Measurements from ENCODE around the gene CBX8. TPM values are rescaled to one million over a fixed set of nuclear protein-coding genes. Genes with fewer than 3 reads are reported as not detected.
A peak's percentile ranks its signal among the peaks of the same experiment; 100 is the strongest.

Gene CBX8
- total RNA-seq, 1 donor from 2014 or later: 8.2 TPM

DNA sequence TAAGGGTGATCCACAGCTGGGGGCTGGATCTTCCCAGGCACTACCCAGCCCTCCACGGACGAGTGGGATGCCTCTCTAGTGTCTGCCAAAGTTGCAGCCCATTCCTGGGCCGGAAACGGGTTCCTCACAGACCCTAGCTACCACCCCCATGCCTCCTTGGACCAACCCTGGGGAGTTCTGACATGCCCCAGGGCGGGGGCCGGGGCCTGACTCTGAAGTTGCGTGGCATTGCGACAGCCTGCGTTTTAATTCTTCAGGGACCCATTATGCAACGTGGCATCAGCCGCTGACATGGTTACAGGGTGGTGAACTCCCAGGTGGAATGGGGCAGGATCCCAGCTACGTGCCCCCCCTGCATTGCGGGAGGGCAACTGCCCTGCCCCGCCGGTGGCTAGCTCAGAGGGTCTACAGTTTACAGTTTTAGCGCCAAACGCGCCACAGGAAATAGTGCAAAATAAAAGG lies 39.7 kb upstream of the CBX8 start:
- intact Hi-C loops (cut with micrococcal nuclease): no loop called here
- DNase-seq (no peak), ATAC-seq (no peak)

DNA sequence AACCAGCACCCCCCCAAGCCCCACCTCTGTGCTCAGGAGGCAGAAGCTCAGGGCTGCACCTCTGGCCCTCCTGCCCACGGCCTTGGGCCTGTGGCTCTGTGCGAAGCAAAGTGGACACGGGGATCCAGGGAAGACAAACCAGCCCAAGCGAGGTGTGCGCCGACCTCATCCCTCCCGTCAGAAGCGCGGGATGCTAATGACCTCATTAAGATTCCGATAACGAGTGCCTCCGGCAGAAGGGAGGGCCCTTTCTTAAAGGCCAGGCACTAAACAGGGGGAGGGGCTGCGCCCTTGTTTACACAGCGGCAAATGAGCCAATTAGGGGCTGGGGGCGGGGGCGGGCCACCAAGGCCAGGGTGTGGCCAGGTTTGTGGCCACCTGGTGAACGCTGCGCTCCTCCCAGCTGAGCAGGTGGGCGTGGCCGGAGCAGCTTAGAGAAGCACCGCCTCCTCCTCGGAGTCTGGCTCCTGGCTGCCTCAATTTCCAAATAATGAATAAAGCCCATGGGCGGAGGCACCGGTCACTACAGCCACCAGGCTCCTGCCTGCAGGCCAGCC lies 39.2 kb upstream of the CBX8 start:
- intact Hi-C loops (cut with micrococcal nuclease): no loop called here
- DNase-seq (no peak), ATAC-seq (no peak)

GRCh38 chr17:79835470-79835899 lies 38.6 kb upstream of the CBX8 start:
- no peak for ATAC-seq
- no peak for DNase-seq
- intact Hi-C loops (cut with micrococcal nuclease): no loop called here

DNA sequence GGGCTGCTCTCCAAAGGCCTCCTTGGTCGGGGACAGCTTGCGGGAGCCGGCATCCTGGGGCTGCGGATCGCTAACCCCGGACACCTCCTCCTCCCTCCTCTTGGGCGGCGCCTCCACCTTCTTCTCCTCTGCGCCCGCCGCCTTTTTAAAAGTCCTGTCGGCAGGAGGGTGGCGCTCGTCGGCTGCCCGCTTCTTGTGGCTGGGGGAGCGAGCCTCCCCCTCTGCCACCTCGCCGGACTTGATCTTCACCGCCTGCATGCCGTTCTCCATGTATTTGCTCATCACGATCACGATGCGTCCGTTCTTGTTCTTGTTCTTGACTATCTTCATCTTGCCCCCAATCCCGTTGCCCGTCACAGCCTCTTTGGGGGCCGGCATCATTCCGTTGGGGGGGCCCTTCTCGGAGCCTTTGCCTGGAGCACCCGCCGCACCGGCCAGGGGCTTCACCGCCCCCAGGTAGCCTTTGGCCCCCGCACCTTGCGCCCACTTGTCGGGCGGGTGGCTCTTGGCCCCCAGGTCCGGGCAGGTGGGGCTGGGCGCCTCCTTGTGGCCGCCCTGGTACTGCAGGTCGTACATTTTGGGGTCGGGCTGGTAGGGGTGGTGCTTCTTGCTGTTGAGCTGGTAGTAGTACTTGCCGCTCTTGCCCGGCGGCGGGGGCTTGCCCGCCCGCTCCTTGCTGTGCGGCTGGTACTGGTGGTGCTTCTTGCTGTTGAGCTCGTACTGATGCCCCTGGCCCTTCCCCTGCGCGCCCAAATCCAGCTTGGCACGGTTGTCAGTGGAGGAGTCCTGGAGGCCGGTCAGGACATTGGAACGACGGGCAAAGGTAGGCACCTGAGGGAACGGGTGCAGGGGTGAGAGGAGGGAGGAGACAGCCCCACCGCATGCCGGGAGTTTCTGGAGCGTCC lies 37.9 kb upstream of the CBX8 start:
- intact Hi-C loops (cut with micrococcal nuclease): no loop called here
- no peak for DNase-seq
- ATAC-seq: no peak

DNA sequence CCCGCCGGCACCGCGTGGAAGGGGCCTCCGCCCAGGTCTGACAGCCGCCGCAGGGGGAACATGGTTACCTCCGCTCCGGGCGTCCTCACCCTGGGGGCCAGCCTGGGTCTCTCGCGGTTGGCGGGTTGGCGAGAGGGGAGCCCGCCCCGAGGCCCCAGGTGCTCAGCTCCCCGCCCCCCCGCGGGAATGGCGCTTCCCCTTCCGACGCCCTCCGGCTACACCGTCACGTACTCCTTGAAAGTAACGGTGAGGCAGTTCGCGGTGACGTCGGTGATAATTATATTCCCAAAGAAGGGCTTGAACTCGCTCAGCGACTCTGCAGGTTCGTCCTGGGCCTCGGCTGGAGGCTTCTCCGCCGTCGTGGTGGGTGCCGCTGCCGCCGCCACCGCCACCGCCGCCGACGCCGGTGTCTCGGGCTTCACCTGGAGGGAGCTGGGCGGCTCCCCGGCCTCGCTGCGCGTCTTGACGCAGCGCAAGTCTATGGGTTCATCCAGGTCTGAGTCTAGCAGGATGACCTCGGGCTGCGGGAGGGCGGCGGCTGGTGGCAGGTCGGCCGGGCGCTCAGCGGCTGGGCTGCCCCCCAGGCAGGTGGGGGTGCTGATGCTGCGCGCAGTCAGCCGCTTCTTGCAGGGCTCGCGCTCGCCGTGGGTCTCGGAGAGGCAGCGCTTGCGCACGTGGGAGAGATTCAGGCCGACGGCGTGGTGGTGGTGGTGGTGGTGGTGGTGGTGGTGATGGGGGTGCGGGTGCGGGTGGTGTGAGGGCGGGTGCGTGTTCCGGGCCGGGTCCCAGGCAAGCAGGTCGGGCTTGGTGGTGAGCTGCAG lies 37.1 kb upstream of the CBX8 start:
- no peak for ATAC-seq
- intact Hi-C loops (cut with micrococcal nuclease): no loop called here
- no peak for DNase-seq

GRCh38 chr17:79833110-79833450 lies 36.2 kb upstream of the CBX8 start:
- ATAC-seq: no peak
- no peak for DNase-seq
- intact Hi-C loops (cut with micrococcal nuclease): no loop called here

DNA sequence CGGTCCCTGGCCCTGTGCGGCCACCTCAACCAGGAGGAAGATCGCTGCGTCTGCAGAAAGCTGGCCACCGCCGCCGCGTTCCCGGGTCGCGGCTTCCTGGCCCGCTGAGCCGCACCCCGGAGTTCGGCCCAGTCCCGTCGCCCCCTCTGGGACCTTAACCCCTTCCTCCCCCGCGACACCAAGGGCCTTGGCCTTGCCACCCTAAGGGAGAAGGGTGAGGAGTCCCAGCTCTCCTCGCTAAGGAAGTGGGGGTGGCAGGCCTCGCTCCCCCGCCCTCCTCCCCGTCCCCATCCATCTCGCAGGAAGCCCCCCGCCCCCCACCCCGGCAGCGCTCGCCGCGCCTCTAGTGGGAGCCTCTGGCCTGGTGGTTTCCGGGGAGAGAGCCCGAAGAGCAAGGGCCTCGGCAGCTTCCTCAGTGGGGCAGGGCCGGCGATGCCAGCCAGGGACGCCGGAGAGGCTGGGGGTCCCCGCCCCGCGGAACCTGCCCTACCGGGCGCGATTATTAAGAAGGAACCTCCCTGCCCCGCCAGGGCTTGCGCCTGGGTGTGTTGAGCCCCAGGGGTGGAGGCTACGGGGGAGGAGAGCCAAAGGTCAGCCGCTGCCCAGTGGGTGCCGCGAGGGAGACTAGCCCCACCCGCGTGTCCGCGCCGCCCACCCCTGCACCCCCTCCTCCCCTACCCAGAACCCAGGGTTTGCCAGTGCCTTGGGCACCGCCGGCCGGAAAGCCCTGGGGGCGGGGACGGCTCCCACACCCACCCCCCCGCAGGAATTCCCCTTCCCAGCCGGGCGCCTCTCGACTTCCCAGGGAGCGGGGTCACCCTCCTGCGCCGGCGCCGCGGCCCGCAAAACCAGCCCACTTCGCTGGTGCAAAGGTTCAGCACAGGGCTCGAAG lies 35.6 kb upstream of the CBX8 start:
- no peak for DNase-seq
- intact Hi-C loops (cut with micrococcal nuclease): no loop called here

GRCh38 chr17:79831265-79832217 lies 34.7 kb upstream of the CBX8 start:
- intact Hi-C loops (cut with micrococcal nuclease): no loop called here
- ATAC-seq (peak; percentile 74), DNase-seq (peak; percentile 81)

More for the DNA sequence above, 35.6 kb upstream of the CBX8 start:
- ATAC-seq: peak; percentile 40

DNA sequence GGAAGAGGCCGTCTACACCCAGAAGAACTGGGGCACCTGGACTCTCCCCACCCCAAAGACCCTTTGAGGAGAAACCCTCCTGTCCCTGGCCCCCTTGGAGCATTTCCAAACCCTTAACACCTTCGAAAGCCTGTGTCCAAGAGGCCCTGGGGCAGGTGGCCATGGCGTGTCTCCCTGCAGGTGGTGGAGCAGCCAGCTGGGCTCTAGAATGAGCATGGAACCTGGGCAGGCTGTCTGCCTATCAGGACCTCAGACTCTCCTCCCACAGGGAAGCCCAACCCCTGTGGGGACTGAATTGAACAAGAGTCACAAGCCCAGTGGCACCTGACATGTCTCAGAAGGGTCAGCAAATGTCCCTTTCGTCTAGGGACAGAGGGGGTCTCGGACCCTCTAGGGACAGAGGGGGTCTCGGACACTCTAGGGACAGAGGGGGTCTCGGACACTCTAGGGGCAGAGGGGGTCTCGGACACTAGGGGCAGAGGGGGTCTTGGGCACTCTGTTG lies 33.9 kb upstream of the CBX8 start:
- intact Hi-C loops (cut with micrococcal nuclease): no loop called here
- ATAC-seq: no peak

DNA sequence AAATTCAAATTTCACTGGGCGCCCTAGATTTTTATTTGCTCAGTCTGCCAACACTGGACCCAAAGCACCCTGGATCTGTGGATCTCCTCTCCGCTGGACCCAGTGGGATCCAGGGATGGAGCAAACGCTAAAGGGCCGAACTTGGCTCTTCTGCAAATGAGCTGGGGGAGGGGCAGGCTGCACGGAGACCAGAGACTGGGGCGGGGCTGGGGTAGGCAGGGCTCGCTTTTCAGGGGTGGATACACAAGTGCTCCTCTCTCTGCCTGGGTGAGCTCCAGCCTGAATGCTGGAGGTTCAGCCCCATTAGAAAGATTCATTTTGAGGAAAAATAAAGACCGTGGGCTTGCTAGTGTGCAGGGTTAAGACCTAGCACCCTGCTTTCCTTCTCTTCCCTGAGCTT lies 33.4 kb upstream of the CBX8 start:
- ATAC-seq (no peak), DNase-seq (no peak)
- intact Hi-C loops (cut with micrococcal nuclease): no loop called here

More for the DNA sequence above, 33.9 kb upstream of the CBX8 start:
- no peak for DNase-seq

DNA sequence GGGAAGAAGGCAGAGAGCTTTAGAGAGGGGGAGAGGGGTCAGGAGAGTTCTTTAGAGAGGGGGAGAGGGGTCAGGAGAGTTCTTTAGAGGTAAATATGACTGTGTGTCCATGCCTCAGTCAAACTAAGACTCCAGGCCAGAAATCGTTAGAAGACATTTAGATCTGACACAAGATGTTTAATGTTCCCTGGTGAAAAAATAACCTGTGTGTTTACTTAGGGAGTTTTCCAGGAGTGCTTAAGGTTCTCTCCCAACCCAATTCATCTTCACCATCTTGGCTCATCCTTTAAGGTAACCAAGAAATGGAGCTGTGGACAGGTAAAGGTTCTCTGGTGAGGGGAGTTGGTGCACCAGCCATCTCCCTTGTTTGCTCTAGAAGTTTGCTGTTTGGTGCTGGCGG lies 32.6 kb upstream of the CBX8 start:
- no peak for ATAC-seq
- no peak for DNase-seq
- intact Hi-C loops (cut with micrococcal nuclease): no loop called here

GRCh38 chr17:79829004-79829403 lies 32.1 kb upstream of the CBX8 start:
- no peak for ATAC-seq
- no peak for DNase-seq
- intact Hi-C loops (cut with micrococcal nuclease): no loop called here

GRCh38 chr17:79826841-79827578 lies 30.1 kb upstream of the CBX8 start:
- intact Hi-C loops (cut with micrococcal nuclease): no loop called here
- no peak for DNase-seq
- no peak for ATAC-seq

DNA sequence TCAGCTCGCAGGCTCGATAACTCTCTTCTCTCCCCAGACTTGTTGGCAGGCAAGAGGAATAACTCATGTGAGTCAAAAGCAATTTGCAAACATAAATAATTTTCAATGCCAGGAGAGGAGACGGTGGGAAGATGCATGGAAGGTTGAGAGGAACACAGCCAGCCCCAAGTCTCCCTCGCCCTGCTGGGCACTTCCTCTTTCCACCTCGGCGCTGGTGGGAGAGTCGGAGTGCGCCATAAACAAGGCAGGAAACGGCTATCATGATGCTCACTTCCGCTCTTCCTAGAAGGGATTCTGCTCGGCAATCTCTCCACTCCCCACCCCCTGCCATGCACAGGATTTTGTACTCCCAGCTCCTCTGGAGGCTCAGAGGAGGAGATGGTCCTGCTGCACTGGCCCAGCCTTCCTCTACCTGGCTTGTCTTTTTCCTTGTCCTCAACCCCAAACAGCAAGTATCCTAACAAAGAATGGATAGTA lies 29.4 kb upstream of the CBX8 start:
- DNase-seq (no peak), ATAC-seq (no peak)
- intact Hi-C loops (cut with micrococcal nuclease): no loop called here

GRCh38 chr17:79825580-79825921 lies 28.7 kb upstream of the CBX8 start:
- intact Hi-C loops (cut with micrococcal nuclease): no loop called here
- DNase-seq (no peak), ATAC-seq (no peak)

GRCh38 chr17:79824893-79825579 lies 28.2 kb upstream of the CBX8 start:
- DNase-seq (no peak), ATAC-seq (no peak)
- intact Hi-C loops (cut with micrococcal nuclease): no loop called here

- no peak for DNase-seq
- ATAC-seq: no peak
- intact Hi-C loops (cut with micrococcal nuclease): no loop called here
Observed at GRCh38 chr17:79824234-79824633, 27.4 kb upstream of the CBX8 start.

Measured in left ventricle myocardium superior (tissue), 1 donor.